HepG2 (cell line): ENCODE measurements around the gene PPP1R1A. TPM values are rescaled to one million over a fixed set of nuclear protein-coding genes. Genes with fewer than 3 reads are reported as not detected.

ENCODE experiments used
- ATAC-seq: fragments of 200-7000 bp; cut with Tn5 transposase; 3 replicates; pipeline ENCODE4 v1.9.1; 2020; ENCODE audit warnings: mild to moderate bottlenecking, moderate library complexity
- BruUV-seq: library from RNA; stranded (reverse); fragments of 400-500 nt; replicated peaks from 2 replicates; lab custom pipeline; 2021; lab: Mats Ljungman, UMichigan
- CTCF ChIA-PET: fragments of 300-600 bp; formaldehyde crosslinking; extraction: SDS; loops from one replicate; lab custom pipeline; 2021; ENCODE audit warnings: low total read pairs, inconsistent platforms, low intra/inter-chr PET ratio; lab: Yijun Ruan, JAX
- POLR2A ChIA-PET: fragments of 350-600 bp; sonication (Branson Sonifier 250); formaldehyde crosslinking; loops from one replicate; lab custom pipeline; 2020; ENCODE audit warnings: antibody characterized with exemption, inconsistent platforms; lab: Yijun Ruan, JAX
- DNase-seq: peaks from one replicate; pipeline ENCODE4 v3.0.0-alpha.2; 2015; ENCODE audit warnings: low spot score
- FAIRE-seq: peaks from 3 replicates; lab custom pipeline; 2011; peaks lifted over from hg19 to GRCh38; lab: Jason Lieb, UNC
- H2AFZ ChIP-seq: one replicate; pipeline ENCODE4 v1.6.1; 2011; ENCODE audit warnings: low read length, inconsistent platforms
- H3K27ac ChIP-seq: fragments of 300-600 bp; 3 replicates; pipeline ENCODE4 v1.8.0; 2011; ENCODE audit warnings: mixed run types, mild to moderate bottlenecking, mixed read lengths, low read length, inconsistent platforms; ENCODE audit not compliant: insufficient read depth; ENCODE audit errors: extremely low read length
- H3K27me3 ChIP-seq, 2 experiments: fragments of 200-600 bp in 1 of 2; 2 replicates in 1 of 2; 3 replicates in 1 of 2; pipeline versions ENCODE4 v1.6.0 to v1.8.0; 2011; ENCODE audit warnings: low read length in 2 of 2, mild to moderate bottlenecking in 2 of 2, moderate library complexity in 2 of 2, inconsistent platforms in 1 of 2; ENCODE audit not compliant: insufficient read depth in 2 of 2, control insufficient read depth in 1 of 2
- H3K36me3 ChIP-seq, 2 experiments: fragments of 200-600 bp in 1 of 2; replicated peaks in 1 of 2; 2 replicates in 1 of 2; 3 replicates in 1 of 2; pipeline versions ENCODE4 v1.5.1 to v1.8.0; 2011; ENCODE audit warnings: low read length in 2 of 2, inconsistent platforms in 1 of 2; ENCODE audit not compliant: insufficient read depth in 2 of 2, control insufficient read depth in 1 of 2
- H3K4me1 ChIP-seq: 2 replicates; pipeline ENCODE4 v1.5.1; 2012; ENCODE audit warnings: low read length, inconsistent platforms; ENCODE audit not compliant: insufficient read depth
- H3K4me2 ChIP-seq: 2 replicates; pipeline ENCODE4 v1.6.0; 2011; ENCODE audit warnings: low read depth, low read length, inconsistent platforms
- H3K4me3 ChIP-seq, 3 experiments: fragments of 200-600 bp in 1 of 3; sonication (generic), shearing (Covaris generic) in 1 of 3; replicated peaks in 1 of 3; 2 replicates each; pipeline ENCODE4 v1.5.1; 2011 to 2016; ENCODE audit warnings: low read length in 3 of 3, inconsistent platforms in 2 of 3, low read depth in 2 of 3, mild to moderate bottlenecking in 2 of 3, control low read depth in 1 of 3, mixed read lengths in 1 of 3; ENCODE audit not compliant: insufficient read depth in 1 of 3
- H3K79me2 ChIP-seq: one replicate; pipeline ENCODE4 v1.6.1; 2011; ENCODE audit warnings: low read length, inconsistent platforms; ENCODE audit not compliant: insufficient read depth
- H3K9ac ChIP-seq: 2 replicates; pipeline ENCODE4 v1.6.0; 2011; ENCODE audit warnings: mild to moderate bottlenecking, low read depth, low read length, inconsistent platforms; ENCODE audit not compliant: insufficient read depth
- H3K9me3 ChIP-seq: 2 replicates; pipeline ENCODE4 v1.5.1; 2012; ENCODE audit warnings: mild to moderate bottlenecking, low read length
- H4K20me1 ChIP-seq: 2 replicates; pipeline ENCODE4 v1.6.0; 2011; ENCODE audit warnings: inconsistent platforms, mild to moderate bottlenecking, low read length, moderate library complexity; ENCODE audit not compliant: insufficient read depth
- BCL6 ChIP-seq: IDR thresholded peaks from 2 replicates; pipeline ENCODE4 v1.6.1; 2016; ENCODE audit warnings: missing genetic modification reagents, missing compliant biosample characterization
- ERF ChIP-seq: IDR thresholded peaks from 2 replicates; pipeline ENCODE4 v1.6.1; 2018; ENCODE audit warnings: missing biosample characterization, missing genetic modification reagents
- MAFG ChIP-seq: sonication (generic); formaldehyde crosslinking; IDR thresholded peaks from 2 replicates; pipeline ENCODE4 v1.5.1; 2020; ENCODE audit warnings: mild to moderate bottlenecking, missing genetic modification reagents
- PATZ1 ChIP-seq: sonication (generic); formaldehyde crosslinking; IDR thresholded peaks from 2 replicates; pipeline ENCODE4 v1.4.0; 2020; ENCODE audit warnings: missing genetic modification reagents
- PBX3 ChIP-seq: sonication (generic); formaldehyde crosslinking; IDR thresholded peaks from 2 replicates; pipeline ENCODE4 v1.8.1; 2023; ENCODE audit warnings: missing genetic modification reagents, inconsistent platforms, borderline replicate concordance
- PHF21A ChIP-seq: sonication (generic); formaldehyde crosslinking; IDR thresholded peaks from 2 replicates; pipeline ENCODE4 v1.5.0; 2020; ENCODE audit warnings: mild to moderate bottlenecking, missing genetic modification reagents
- PITX1 ChIP-seq: sonication (generic); formaldehyde crosslinking; IDR thresholded peaks from 2 replicates; pipeline ENCODE4 v1.5.1; 2020; ENCODE audit warnings: mild to moderate bottlenecking, missing genetic modification reagents
- PRMT3 ChIP-seq: sonication (generic); formaldehyde crosslinking; IDR thresholded peaks from 2 replicates; pipeline ENCODE4 v1.8.1; 2022; ENCODE audit warnings: low read depth, mild to moderate bottlenecking, moderate library complexity, missing genetic modification reagents, borderline replicate concordance
- TFDP2 ChIP-seq: sonication (generic); formaldehyde crosslinking; IDR thresholded peaks from 2 replicates; pipeline ENCODE4 v1.4.0; 2020; ENCODE audit warnings: missing genetic modification reagents
- ZKSCAN1 ChIP-seq: fragments of 150-350 bp; IDR thresholded peaks from 2 replicates; pipeline ENCODE4 v1.6.1; 2014; ENCODE audit warnings: low read length
- ZMYM3 ChIP-seq: sonication (generic); formaldehyde crosslinking; IDR thresholded peaks from 2 replicates; pipeline ENCODE4 v1.5.1; 2020; ENCODE audit warnings: mild to moderate bottlenecking, missing genetic modification reagents
- ZNF784 ChIP-seq: sonication (generic); formaldehyde crosslinking; IDR thresholded peaks from 2 replicates; pipeline ENCODE4 v1.5.1; 2020; ENCODE audit warnings: missing genetic modification reagents, mild to moderate bottlenecking, borderline replicate concordance
- WGBS: methylation state at CpG from one replicate; pipeline ENCODE4 v1.1.6; 2017; ENCODE audit warnings: low lambda C conversion rate; 5-methylcytosine and 5-hydroxymethylcytosine counted together
- in situ Hi-C: cut with HindIII; loops from 2 replicates; pipeline ENCODE4 v1.10.0; 2017; ENCODE audit warnings: low pct_unique_long_range_greater_than_20kb; ENCODE audit not compliant: extremely low pct_ligation_motif_present
- intact Hi-C: fragments of 100-400 bp; cut with micrococcal nuclease; formaldehyde crosslinking; loops from one replicate; pipeline ENCODE4 v1.10.0; 2022; ENCODE audit not compliant: unreplicated experiment
- polyA plus RNA-seq, 8 experiments: library from polyadenylated mRNA; depleted of rRNA in 3 of 8; stranded (reverse) in 7 of 8; unstranded in 1 of 8; fragments of >200 nt; fragmentation: Illumina TruSeq in 4 of 8; extraction: Trizol in 4 of 8; gene quantifications; 2 replicates each; pipeline versions ENCODE4 v1.2.1 to v1.2.3, GENCODE V29; 2011 to 2016; ENCODE audit warnings: low read depth in 4 of 8, missing spikeins in 1 of 8, mixed read lengths in 1 of 8; ENCODE audit not compliant: insufficient read depth in 1 of 8
- total RNA-seq, 5 experiments: library from RNA; depleted of rRNA; stranded (reverse); fragments of >200 nt; fragmentation: Illumina TruSeq; extraction: Trizol; gene quantifications; 2 replicates each; pipeline ENCODE4 v1.2.3, GENCODE V29; 2016; ENCODE audit warnings: low read depth in 1 of 5

PPP1R1A gene
- total and polyA plus RNA-seq, 2 of the 13 experiments (the other 11 are each of a cell fraction or from before 2014, with no cell fraction given), result 0.20 TPM; not detected in 1

- no peak overlapping the region; a peak in 1 of 6 replicates for H3K4me3 ChIP-seq
- BruUV-seq, result no TSS peak
- CTCF ChIA-PET, result no interaction called here
Observed at GRCh38 chr12:54588890-54589267, 420 bp upstream of the PPP1R1A start.

GRCh38 chr12:54587315-54587873 lies 1.1 kb downstream of the PPP1R1A start:
- H3K79me2 ChIP-seq, result no peaks in the 10 kb centered on the region
- intact Hi-C loops (no loop called here), in situ Hi-C loops (no loop called here)
- no peak overlapping the region for H2AFZ ChIP-seq
- H3K9ac ChIP-seq, result no peak overlapping the region
- no peak overlapping the region for H3K4me2 ChIP-seq
- H4K20me1 ChIP-seq, result no peaks in the 10 kb centered on the region
- no peaks in the 10 kb centered on the region for H3K9me3 ChIP-seq
- 5% methylated on average over 3 of the region's 5 CpGs for WGBS
- H3K36me3 ChIP-seq, result no peaks in the 10 kb centered on the region
- peak; percentile 88 for ATAC-seq
- CTCF ChIA-PET, result no interaction called here
- peaks cover 4 to 75% of the 10 kb centered on the region in 2 experiments for H3K27me3 ChIP-seq
- peak; percentile 61 for DNase-seq
- POLR2A ChIA-PET, result no interaction called here
- no TSS peak for BruUV-seq
- peaks cover 14% of the 10 kb centered on the region for H3K4me1 ChIP-seq
- peak; percentile 43 for FAIRE-seq
- H3K4me3 ChIP-seq, result no peak overlapping the region
- no peak overlapping the region for H3K27ac ChIP-seq
- TF ChIP-seq PITX1 (CRISPR knock-in tag), result no peak
- TF ChIP-seq PHF21A, result no peak
- peak; percentile 83 for TF ChIP-seq BCL6 (CRISPR knock-in tag)
- TF ChIP-seq PBX3 (CRISPR knock-in tag), result no peak
- no peak for TF ChIP-seq ZNF784
- no peak for TF ChIP-seq PRMT3 (CRISPR knock-in tag)
- no peak for TF ChIP-seq TFDP2 (CRISPR knock-in tag)
- peak; percentile 26; the same call in 1 of the 2 replicates for TF ChIP-seq PATZ1 (CRISPR knock-in tag)
- no peak for TF ChIP-seq ZKSCAN1
- TF ChIP-seq ERF (CRISPR knock-in tag), result no peak

More at GRCh38 chr12:54588890-54589267, 420 bp upstream of the PPP1R1A start:
- Histone ChIP-seq H4K20me1 (no peaks in the 10 kb centered on the region), H3K4me2 (peak overlapping the region; percentile 32; the same call in 1 of the 2 replicates), H3K9ac (no peak overlapping the region), H3K36me3 (no peaks in the 10 kb centered on the region), H3K27me3 (peaks cover 4 to 75% of the 10 kb centered on the region in 2 experiments), H2AFZ (no peak overlapping the region), H3K79me2 (no peaks in the 10 kb centered on the region), H3K9me3 (no peaks in the 10 kb centered on the region), H3K4me1 (peaks cover 14% of the 10 kb centered on the region), H3K27ac (no peak overlapping the region)
- peak; percentile 37; the same call in 1 of the 2 replicates for TF ChIP-seq ZMYM3 (CRISPR knock-in tag)
- TF ChIP-seq MAFG, result no peak
- in situ Hi-C loops, result no loop called here
- FAIRE-seq (no peak), DNase-seq (no peak), ATAC-seq (no peak)
- intact Hi-C loops, result no loop called here
- 54% methylated on average over 13 of the region's 13 CpGs for WGBS
- POLR2A ChIA-PET, result no interaction called here
